ENCODE results near the gene PRKAG2.

The PRKAG2 gene

DNA sequence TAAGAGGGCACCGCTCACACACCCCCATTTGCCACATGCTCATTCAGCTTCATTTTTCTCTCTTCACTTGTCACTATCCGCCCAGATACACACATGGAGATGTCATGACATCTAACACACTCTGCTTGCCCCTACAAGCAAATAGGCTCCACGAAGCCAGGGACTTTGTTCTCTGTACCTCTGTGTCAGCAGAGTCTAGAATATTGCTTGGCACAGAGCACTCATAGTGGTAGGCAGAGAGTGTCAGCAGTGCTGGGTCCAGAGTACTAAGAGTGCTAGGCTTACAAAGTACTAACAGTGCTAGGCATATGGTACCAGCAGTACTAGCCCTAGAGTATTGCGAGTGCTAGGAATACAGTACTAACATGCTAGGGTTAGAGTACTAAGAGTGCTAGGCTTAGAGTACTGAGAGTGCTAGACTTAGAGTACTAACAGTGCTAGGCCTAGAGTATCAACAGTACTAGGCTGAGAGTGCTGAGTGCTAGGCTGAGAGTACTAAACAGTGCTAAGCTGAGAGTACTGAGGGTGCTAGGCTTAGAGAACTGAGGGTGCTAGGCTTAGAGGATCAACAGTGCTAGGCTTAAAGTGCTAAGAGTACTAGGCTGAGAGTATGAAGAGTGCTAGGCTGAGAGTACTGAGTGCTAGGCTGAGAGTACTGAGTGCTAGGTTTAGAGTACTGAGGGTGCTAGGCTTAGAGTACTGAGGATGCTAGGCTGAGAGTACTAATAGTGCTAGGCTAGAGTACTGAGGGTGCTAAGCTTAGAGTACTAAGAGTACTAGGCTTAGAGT is 166.1 kb downstream of the PRKAG2 start:
- no peak overlapping the region for H3K27ac ChIP-seq
- TF ChIP-seq, protein P1, sequence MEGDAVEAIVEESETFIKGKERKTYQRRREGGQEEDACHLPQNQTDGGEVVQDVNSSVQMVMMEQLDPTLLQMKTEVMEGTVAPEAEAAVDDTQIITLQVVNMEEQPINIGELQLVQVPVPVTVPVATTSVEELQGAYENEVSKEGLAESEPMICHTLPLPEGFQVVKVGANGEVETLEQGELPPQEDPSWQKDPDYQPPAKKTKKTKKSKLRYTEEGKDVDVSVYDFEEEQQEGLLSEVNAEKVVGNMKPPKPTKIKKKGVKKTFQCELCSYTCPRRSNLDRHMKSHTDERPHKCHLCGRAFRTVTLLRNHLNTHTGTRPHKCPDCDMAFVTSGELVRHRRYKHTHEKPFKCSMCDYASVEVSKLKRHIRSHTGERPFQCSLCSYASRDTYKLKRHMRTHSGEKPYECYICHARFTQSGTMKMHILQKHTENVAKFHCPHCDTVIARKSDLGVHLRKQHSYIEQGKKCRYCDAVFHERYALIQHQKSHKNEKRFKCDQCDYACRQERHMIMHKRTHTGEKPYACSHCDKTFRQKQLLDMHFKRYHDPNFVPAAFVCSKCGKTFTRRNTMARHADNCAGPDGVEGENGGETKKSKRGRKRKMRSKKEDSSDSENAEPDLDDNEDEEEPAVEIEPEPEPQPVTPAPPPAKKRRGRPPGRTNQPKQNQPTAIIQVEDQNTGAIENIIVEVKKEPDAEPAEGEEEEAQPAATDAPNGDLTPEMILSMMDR (conservative IDR thresholded peaks at IDR 0.05) = no peak

DNA sequence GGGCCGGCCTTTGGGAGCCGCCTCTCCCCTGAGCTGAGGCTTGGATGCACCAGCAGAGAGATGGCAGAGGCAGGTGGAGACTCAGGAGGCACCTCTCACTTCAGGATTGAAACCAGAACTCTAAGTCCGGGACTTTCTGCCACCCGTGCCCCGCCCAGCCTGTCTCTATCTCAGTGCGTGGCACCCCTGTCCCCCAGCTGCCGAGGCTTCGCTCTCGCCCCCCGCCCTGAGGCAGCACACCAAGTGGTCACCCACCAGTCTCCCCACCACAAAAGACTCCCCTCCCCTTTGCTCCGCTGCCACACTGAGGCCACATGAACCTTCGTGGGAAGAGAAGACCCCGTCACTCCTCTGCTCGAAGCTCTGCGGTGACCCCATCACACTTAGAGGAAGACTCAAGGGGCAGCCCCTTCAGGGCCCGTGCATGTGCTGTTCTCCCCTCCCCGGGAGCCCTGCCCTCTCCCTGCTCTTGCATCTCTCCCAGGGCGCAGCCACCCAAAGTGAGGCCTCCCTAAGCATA is 166.7 kb downstream of the PRKAG2 start:
- H3K27ac ChIP-seq = no peak overlapping the region
- TF ChIP-seq, protein P1 (conservative IDR thresholded peaks at IDR 0.05) = no peak

DNA sequence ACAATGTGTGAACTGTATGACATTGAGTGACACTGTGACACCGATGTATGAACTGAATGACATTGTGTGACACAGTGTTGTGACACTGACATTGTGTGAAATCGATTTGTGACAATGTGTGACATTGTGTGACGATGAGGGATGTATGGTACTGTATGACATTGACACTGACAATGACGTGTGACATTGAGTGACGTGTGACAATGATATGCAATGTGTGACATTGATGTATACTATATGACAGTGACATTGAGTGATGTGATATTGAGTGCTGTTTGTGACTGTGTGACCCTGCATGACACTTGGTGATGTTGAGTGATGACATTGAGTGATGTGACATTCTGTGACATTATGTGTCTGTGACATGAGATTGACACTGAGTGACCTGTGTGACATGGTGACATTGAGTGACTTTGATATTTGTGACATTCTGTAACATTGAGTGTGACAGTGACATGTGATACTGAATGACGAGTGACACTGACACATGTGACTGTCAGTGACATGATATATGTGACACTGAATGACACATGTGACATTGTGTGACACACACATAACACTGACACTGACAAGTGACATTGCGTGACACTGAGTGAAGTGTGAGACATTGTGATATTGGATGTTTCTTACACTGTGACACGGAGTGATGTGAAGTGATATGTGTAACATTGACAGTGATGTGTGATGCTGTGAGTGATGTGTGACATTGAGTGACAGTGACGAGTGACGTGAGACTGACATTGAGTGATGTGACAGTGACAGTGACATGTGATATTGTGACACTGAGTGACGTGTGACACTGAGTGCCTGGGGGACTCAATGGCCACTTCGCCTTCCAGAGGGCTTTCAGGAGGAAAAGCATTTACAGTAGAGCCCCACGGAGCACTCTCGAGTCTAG is 167.5 kb downstream of the PRKAG2 start:
- TF ChIP-seq, protein P1 (conservative IDR thresholded peaks at IDR 0.05) = no peak
- H3K27ac ChIP-seq = no peak overlapping the region

DNA sequence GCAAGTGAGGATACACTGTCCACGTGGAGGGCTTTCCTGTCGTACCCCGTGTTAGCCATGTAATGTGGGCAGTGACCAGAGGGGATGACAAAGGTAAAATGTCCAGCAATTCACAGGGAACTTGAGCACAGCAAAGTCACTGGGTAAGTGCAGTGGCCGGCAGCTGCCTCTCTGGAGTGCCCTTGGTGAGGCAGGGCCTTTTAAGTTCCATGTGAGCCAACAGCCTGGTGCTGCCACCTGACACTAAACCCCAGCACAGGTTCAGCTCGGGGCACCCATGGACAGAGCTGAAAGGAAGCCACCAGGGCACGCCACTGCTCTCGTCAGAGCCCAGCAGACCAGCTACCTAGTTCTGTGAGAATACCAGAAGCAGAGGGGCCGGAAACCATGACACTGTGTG is 168.3 kb downstream of the PRKAG2 start:
- no peak overlapping the region for H3K27ac ChIP-seq
- TF ChIP-seq, protein P1 (conservative IDR thresholded peaks at IDR 0.05) = no peak

DNA sequence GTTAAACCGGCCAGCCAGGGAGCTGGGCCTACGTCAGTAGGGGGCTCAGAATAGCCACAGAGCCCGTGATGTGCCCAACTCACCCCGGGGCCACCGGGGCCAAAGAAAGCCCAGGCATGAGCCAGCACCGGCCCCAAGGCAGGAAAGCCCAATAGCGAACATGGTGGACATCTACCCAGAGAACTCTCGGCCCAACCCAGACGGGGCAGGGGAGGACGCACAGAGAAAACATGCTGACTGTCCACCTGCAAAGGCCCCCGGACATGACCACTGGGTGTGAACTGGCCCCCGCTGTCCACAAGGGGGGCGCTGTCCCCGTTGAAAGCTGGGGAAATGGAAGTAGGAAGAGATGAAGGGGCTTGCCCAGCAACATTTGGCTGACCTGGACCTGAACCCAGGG is 169.2 kb downstream of the PRKAG2 start:
- H3K27ac ChIP-seq = no peak overlapping the region
- TF ChIP-seq, protein P1 (conservative IDR thresholded peaks at IDR 0.05) = no peak

DNA sequence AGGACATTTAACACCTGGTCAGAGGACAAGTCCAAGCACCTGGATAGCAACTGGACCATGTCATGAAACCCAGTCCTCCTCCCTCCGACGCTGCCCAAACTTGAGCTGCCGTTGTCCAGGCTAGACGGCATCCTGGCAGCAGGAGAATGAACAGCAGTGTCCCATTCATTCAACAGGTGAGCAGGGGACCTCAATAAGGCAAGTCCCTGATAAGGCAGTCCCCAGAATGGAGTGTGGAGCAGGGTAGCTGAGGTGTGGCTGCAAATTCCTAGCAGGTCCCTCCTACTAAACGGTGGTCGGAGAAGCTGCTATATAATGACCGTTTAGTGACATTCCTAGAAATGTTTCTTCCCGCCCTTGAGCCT is 169.8 kb downstream of the PRKAG2 start:
- TF ChIP-seq, protein P1 (conservative IDR thresholded peaks at IDR 0.05) = no peak
- H3K27ac ChIP-seq = no peak overlapping the region

Measured in VCaP (cell line).